DMS 273 (cell line): Measurements from ENCODE around the gene SFMBT1.

Experiments
- DNase-seq: peaks from one replicate; lab custom pipeline; 2025; ENCODE audit not compliant: unreplicated experiment; lab: John Stamatoyannopoulos, UW

SFMBT1 gene, protein sequence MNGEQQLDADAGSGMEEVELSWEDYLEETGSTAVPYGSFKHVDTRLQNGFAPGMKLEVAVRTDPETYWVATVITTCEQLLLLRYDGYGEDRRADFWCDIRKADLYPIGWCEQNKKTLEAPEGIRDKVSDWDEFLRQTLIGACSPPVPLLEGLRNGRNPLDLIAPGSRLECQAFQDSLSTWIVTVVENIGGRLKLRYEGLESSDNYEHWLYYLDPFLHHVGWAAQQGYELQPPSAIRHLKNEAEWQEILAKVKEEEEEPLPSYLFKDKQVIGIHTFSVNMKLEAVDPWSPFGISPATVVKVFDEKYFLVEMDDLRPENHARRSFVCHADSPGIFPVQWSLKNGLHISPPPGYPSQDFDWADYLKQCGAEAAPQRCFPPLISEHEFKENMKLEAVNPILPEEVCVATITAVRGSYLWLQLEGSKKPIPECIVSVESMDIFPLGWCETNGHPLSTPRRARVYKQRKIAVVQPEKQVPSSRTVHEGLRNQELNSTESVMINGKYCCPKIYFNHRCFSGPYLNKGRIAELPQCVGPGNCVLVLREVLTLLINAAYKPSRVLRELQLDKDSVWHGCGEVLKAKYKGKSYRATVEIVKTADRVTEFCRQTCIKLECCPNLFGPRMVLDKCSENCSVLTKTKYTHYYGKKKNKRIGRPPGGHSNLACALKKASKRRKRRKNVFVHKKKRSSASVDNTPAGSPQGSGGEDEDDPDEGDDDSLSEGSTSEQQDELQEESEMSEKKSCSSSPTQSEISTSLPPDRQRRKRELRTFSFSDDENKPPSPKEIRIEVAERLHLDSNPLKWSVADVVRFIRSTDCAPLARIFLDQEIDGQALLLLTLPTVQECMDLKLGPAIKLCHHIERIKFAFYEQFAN

DNA sequence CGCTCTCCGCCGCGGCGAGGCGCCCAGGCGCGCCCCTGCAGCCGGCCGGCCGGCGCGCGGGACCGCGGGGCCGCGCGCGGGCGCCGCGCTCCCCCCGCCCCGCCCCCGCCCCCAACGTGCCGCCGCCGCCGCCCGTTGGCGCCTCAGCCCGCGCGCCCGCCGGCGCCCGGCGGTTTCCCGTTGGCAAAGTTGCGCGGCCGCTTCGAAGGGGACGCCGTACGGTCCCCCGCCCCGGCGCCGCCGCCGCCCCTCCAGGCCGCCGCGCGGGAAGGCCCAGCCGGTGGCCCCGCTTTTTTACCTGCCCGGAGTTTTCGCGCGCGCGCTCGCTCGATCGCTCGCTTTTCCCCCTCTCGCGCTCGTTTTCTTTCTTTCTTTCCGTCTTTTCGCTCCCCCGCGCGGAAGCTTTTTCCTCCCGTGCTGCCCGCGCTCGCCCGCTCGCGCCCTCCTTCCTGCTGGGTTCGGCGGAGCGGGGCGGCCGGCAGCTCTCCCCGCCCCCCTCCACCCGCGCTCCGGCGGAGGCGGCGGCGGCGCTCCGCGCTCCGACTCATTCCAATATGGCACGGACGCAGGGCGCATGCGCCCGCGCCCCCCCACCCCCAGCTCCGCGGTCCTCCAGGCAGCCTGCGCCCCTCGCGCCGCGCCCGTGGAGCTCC lies at the start of gene SFMBT1:
TSS of gene SFMBT1 (minus strand) at position 556 of the 653 bp plus-strand sequence. CDS start 76,945 bp downstream, outside the sequence.
- peak; percentile 84 for DNase-seq

DNA sequence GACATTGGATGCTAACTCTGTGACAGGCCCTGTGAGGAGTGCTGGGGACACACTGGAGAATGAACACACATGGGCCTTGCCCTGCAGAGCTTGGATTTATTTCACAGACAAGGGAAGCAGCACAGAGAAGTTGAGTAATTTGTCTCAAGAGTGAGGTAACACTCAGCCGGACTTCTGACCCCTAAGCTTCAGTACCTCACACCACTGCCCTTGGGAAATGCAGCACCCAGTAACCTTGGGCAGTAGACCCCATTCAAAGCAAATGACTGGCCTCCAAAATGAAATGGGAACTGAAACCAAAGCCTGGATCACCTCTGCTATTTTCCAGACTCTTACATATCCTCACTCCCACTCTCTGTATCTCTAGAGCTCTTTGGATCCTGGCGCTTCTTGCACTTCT lies 47.1 kb upstream of the SFMBT1 start:
- no peak for DNase-seq

DNA sequence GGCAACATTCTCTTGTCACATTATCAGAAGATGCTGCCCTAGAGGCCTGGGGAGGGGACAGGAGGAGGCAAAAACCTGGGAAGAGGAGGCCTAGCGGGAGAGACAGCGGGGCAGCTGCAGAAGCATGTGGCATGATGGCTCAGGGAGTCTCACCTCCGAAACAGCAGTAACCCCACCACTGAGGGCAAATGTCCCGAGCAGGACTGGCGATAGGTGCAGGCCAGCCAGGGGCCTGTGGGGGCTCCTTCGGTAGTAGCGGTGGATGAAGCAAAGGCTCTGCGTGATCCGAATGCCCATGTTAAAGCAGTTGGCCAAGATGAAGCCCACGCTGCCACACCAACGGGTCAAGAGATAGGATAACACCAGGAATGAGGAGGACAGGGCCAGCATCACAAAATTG lies 46.3 kb upstream of the SFMBT1 start:
- no peak for DNase-seq

DNA sequence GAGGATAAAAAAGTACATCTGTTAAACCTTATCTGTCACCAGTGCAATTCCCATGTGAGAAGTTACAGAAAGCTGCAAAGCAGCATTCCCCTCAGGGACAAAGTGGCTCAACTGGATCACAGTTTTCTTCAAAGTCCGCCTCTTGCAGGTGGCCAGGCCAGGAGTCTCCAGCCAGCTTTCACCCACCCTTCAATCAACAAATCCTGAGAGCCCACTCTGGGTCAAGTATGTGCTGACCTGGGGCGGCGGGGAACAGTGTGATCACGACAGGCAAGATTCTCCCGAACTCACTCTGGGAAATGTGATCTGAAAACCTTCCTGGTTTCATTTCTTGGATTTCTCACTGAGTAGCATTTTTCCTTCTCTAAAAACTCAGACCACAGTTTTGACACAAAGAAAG lies 45.1 kb upstream of the SFMBT1 start:
- no peak for DNase-seq

DNA sequence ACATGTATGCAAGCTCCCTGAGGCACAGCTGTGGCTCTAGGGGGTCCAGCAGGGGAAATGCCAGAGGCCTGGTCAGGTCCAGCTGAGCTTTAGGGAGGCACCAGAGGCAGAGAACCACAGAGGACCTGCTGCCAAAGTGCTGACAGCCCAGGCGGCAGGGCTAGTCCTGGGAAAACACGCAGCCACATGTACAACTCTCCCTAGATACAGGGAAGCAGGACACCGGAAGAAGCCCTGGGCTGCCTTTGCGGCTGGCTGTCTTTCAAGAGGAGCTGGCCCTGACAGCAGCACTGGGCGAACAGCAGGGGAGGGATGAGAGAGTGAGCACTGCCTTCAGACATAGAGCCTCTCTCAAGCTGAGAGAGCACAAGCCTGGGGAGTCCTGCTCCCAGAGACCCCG lies 43.6 kb upstream of the SFMBT1 start:
- no peak for DNase-seq

DNA sequence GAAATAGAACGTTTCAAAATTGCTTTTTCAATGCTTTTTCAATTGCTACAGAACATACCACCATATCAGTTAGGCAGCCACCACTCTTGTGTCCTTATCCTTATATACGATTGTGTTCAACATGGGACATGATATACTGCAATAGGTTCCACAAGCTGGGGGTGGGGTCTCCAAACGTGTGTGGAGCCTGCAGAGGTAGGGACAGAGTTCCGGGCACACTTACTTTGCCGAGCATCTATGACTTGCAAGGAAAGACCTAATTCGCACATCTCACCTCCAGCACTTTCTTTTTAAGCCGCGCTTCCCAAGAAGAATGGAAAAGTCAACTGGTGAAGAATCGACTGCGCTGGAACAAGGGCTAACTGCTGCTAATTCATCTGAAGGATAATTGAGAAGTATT lies 39.6 kb upstream of the SFMBT1 start:
- no peak for DNase-seq

DNA sequence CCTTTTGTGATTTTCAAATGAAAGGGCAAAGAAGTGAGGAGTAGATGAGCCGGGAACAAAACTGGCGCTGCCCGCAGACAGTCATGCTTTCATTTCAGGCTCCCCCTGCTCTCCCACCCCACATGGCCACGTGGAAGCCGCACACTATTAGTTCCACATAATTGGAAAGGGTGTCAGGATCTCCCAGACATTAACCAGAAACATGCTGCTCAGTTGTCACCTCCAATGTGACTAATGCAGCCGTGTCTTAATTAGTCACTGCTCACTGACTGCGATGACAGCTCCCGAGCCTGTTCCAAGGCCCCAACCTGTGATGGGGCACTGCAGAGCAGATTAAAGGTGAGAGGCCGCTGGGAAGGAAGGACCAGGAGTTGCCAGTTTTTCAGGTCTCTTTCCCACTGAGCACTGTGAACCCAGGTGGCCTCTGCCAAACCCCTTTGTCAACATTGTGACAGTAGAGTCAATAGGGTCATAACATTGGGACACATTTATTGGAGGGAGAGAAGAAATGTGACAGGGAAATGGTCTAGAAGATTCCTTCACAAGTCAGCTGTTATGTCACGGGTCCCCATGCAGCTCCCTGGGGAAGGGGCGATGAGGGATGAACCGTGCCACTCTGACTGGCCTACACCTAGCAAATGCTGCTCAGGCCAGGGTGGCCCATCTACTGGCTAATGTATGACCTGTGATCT lies 38.6 kb upstream of the SFMBT1 start:
- no peak for DNase-seq

DNA sequence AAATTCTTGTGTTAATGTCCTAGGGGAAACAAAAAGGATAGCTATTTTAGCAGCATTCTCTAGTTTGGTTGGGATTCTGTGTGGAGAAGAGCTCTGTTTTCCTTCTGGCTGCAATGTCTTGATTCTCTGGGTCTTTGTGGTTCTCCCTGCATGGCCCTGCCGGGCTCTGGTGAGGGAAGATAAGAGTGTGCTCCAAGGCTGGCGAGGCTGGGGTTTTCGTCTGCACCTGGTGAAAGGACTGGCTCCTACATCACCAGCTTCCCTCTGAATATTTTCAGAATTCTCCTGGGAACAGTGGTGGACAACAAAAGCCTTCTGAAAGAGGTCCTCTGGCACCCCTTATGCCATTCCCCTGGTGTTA lies 38.1 kb upstream of the SFMBT1 start:
- DNase-seq = peak; percentile 29

DNA sequence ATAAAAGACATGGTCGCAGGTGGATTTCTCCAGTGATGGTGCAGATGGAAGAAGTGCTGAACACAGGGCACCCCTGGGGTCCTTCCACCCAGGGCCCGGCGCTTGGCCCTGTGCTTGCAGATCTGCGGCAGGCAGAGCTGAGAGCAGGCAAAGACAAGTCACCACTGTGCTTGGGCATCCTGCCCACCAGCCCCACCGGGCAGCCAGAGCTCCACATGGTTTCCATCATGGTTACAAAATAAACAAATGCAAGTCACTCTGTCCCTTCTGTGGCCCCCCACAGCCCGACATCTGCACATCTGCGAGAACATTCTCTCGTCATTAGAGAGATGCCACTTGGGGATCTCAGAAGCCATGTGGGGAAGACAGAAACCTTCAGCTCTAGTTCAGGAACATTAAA lies 37.6 kb upstream of the SFMBT1 start:
- peak; percentile 61 for DNase-seq

DNA sequence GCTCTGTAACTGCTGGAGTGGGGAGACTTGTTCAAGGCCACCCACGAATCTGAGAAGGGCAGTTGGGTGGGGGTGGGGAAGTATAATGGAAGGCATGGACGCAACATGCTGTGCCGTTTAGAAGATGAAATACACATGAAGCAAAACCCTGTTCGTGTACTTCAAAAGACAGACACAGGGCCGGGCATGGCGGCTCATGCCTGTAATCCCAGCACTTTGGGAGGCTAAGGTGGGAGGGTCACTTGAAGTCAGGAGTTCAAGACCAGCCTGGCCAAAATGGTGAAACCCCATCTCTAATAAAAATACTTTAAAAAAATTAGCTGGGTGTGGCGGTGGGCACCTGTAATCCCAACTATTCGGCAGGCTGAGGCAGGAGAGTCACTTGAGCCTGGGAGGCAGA lies 36.9 kb upstream of the SFMBT1 start:
- DNase-seq = no peak

DNA sequence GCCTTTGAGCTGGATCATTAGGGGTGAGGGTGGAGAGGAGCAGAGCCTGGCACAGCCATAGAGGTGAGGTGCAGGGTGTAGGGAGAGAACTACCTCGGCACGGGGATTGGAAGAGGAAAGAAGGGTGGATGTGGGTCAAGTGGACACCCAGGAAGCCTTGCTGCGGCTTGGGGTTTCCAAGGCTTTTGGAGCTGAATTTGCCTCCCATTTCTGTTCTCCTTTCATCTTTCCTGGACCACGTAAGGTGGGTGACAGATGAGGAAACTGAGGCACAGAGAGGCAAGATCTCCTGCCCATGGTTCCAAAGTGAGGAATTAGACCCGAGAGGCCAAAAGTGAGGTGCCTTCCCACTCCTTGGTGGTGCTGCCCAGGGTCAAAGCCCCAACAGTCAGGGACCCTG lies 35.4 kb upstream of the SFMBT1 start:
- no peak for DNase-seq

DNA sequence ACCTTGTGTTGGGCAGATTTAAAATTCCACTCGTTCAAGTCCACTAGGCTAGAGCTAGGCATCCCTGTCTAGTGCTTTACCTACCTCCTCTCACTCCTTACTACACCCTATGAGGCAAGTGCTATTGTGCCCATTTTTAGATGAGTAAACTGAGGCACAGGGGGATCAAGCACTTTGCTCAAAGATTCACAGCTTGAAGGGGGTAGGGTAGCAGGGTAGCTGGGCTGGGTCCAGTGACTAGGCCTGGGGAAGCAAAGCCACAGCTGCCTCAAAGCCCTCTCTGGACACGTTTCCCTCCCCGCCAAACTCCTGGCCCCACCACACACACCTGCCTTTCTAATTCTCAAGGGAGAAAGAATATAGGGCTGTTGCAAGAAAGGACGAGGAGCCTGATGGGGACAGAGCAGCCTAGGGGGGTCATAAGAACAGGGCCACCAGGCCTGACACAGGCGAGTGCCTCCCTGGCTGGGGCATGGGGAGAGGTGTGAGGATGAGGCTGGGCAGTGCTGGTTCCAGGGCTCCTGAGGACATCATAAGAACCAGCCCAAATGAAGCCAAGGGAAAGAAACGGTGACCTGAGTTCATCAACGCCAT lies 34.8 kb upstream of the SFMBT1 start:
- DNase-seq = no peak

DNA sequence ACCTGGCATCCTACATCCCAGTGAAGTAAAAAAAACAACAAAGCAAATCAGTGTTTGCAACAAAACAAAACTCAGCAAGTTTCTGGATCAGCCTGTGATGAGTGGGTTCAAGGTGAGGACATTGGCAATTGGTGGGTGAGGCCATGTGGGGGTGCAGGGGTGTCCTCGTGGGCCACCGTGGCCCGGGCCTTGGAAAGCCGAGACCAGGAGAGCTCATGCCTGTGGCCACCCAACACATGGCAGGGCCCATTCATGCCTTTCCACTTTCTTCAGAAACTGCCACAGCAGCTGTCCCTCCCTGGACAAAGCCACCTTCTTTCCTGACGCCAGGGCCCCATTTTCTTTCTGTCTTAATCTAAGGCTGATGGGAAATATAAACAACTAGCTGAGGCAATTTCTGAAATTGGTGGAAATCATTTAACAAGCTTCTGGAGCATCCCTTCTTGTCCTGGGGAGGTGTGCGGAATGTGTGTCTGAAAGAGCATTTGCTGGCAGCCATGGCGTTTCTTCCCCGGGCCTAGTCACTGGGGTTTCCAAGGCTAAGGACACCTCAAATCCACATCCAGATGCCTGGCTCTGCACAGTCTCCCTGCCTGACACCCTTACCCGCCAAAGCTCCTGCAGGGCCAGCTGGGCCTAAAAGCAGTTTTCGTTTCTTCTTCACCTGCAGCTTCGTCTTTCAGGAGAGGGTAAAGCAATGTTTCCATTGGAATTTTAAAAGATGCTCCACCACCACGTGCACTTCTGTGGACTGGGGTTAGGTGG lies 34.1 kb upstream of the SFMBT1 start:
- no peak for DNase-seq

DNA sequence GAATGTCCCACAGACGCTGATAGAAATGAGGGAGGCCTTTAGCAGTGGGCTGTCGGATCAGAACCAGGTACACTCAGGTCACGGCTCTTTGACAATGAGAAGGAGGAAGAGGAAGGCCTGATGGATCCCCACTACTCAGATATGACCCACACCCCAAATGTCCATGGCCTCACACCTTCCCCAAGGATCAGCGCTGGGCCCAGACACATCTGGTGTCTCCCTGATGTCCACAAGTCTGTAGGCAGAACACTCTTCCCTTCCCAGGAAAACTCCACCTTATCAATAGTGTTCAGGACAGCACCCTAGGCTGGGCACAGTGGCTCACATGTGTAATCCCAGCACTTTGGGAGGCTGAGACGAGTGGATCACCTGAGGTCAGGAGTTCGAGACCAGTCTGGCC lies 33.3 kb upstream of the SFMBT1 start:
- DNase-seq = no peak

DNA sequence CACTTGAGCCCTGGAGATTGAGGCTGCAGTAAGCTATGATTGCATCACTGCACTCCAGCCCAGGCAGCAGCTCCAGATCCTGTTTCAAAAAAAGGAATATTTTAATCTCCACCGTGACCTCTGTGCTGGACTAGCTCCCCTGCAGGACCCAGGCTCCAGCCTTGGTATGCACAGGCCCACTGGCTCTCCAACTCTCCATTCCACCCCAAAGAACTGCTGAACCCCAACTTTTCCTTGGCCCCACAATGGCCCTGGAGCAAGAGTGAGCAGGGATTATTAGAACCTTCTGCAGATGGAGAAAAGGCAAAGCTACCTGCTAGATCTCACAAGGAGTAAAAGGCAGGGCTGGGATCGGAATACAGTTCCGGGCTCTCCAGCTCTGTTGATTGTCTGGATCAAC lies 32.8 kb upstream of the SFMBT1 start:
- DNase-seq = no peak

DNA sequence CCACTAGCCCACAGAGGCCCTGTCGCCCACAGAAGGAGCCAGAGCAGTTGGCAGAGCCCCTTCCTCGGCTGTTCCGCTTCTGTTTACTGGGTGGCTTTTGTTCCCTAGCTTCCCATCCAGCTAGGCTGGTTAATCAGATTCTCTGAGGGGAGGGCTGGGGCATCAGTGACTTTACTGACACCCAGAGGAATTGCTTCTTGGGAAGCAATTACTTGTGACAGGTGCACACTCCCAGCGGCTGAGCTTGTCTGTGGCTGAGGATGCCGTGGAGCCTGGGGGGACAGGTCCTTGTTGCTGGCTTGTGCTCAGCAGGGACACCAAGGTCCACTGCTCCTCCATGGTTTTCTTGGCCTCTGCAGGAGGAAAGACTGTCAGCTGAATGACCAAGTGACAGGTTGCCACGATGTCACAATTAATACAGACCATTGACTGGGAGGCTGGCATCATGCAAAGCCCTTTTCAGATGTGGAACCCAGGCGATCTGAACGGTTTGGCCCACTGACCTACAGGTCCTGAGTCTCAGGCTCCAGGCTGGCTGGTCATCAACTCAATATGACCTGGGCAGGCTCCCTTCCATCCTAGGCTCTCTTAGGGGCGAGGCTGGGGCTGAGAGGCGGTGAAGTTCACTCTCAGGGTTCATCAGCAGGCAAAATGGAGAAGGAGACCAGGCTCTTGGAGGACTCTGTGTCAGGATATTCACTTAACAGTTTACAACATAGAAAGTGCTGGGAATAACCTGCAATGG lies 31.8 kb upstream of the SFMBT1 start:
- DNase-seq = no peak

DNA sequence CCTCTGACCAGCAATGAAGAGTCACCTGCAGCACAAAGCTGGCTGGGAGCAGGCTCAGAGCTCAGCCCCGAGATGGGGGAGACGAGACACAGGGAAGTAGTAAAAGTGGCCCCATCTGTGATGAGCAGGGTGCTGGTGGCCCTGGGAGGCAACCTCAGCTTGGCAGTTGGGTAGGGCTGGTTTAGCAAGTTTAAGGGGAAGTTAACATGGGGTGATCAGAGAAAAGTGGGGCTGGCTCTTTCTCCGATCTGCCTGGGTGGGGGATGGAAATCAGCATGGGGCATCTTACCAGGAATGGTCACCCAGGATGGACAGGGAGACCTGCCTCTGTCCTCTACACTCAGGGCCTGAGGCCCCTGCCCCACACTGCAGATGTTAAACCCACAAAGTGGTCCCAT lies 29.9 kb upstream of the SFMBT1 start:
- no peak for DNase-seq

DNA sequence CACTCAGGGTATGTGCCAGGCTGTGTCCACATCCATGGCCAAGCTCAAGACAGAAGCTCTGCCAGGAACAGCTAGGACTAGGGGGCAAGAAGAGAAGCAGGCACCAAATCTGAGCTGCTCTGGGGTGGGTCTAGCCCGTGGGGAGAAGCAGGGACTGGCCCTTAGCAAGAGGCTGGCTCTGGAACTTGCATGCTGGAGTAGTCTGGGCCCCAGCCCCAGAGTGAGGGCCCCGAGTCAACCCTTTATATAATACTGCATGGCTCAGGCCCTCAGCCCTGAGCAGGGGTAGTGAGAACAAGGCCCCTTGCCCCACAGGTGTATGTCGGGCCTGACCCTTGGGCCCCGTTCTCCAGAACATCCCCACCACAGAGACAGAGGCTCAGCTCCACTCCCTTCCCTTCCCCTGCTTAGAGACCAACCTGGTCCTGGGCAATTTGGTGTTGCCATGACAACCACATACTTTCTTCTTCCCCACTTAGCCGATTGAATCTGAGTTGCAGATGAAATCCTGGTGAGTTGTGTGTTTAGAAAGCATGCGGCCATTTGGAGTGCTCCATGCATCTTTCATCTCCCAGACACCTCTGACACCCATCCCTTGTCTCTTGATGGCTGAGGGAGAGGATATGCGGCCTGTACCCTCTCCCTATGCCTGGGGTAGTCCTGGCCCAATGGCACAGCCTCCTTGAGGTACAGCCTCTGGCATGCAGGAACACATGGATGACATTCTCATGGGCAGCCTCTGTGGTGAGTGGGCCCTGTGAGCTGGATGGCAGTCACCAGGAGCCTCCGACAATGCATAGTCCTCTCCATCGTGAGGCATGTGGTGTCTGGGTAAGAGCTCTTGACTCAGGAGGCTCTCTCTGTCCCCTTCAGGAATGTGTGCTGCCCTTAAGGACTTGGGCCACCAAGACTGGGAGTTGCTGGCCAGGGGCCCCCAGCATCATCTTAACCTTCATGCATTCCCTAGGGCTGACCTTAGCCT lies 29.2 kb upstream of the SFMBT1 start:
- DNase-seq = peak; percentile 9
